ENCODE data around the gene CDK2AP2.

DNA sequence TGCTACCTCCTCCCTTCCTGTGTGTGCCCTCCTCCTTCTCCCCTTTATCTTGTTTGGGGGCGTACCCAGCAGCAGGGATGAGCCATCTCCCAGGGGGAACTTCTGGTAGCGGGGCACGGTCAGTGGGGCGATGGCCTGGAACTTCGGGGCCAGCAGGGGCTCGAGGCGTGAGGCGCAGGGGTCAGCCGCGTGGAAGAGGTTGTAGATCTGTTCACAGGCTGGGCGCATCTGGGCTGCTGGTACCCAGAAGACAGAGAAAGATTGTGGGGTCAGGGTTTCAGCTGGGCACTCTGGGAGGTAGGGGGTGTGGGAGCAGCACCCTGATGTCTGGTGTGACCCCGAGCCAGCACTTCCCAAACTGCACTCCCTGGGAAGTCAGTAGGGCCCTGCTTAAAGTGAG, 11.8 kb downstream of the CDK2AP2 start:
- TF ChIP-seq, protein P1, sequence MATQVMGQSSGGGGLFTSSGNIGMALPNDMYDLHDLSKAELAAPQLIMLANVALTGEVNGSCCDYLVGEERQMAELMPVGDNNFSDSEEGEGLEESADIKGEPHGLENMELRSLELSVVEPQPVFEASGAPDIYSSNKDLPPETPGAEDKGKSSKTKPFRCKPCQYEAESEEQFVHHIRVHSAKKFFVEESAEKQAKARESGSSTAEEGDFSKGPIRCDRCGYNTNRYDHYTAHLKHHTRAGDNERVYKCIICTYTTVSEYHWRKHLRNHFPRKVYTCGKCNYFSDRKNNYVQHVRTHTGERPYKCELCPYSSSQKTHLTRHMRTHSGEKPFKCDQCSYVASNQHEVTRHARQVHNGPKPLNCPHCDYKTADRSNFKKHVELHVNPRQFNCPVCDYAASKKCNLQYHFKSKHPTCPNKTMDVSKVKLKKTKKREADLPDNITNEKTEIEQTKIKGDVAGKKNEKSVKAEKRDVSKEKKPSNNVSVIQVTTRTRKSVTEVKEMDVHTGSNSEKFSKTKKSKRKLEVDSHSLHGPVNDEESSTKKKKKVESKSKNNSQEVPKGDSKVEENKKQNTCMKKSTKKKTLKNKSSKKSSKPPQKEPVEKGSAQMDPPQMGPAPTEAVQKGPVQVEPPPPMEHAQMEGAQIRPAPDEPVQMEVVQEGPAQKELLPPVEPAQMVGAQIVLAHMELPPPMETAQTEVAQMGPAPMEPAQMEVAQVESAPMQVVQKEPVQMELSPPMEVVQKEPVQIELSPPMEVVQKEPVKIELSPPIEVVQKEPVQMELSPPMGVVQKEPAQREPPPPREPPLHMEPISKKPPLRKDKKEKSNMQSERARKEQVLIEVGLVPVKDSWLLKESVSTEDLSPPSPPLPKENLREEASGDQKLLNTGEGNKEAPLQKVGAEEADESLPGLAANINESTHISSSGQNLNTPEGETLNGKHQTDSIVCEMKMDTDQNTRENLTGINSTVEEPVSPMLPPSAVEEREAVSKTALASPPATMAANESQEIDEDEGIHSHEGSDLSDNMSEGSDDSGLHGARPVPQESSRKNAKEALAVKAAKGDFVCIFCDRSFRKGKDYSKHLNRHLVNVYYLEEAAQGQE (IDR thresholded peaks at IDR 0.05; ENCODE audit: low read depth): no peak
- no peak for TF ChIP-seq FOXM1 (IDR thresholded peaks at IDR 0.05; ENCODE audit: borderline replicate concordance, low read depth)
- no peak for TF ChIP-seq MAX (IDR thresholded peaks at IDR 0.05)
- TF ChIP-seq CEBPB (IDR thresholded peaks at IDR 0.05): no peak
- no peak for TF ChIP-seq TEAD4 (IDR thresholded peaks at IDR 0.05)
- no peak for TF ChIP-seq RAD21 (IDR thresholded peaks at IDR 0.05; ENCODE audit: low read depth)
